HepG2 (cell line): ENCODE data around the gene WDR7.

Experiments
- CTCF ChIP-seq: sonication (generic); formaldehyde crosslinking; IDR thresholded peaks from 2 replicates; pipeline ENCODE4 v1.5.0; 2020; ENCODE audit warnings: mild to moderate bottlenecking, missing genetic modification reagents, moderate library complexity
- EED ChIP-seq: sonication (generic); formaldehyde crosslinking; IDR thresholded peaks from 2 replicates; pipeline ENCODE4 v1.5.0; 2020; ENCODE audit warnings: mild to moderate bottlenecking, missing genetic modification reagents
- GABPA ChIP-seq, 2 experiments: IDR thresholded peaks; 2 replicates each; pipeline ENCODE4 v1.6.1; 2011 to 2016; ENCODE audit warnings: low read depth in 2 of 2, low read length in 1 of 2, missing biosample characterization in 1 of 2, missing genetic modification characterization in 1 of 2
- HDAC6 ChIP-seq: fragments of 200-600 bp; sonication (generic); IDR thresholded peaks from 2 replicates; pipeline ENCODE4 v1.7.0; 2017; ENCODE audit warnings: mild to moderate bottlenecking, antibody characterized with exemption, low read length, low read depth
- JUND ChIP-seq: sonication (generic); formaldehyde crosslinking; IDR thresholded peaks from 2 replicates; pipeline ENCODE4 v1.8.0; 2022; ENCODE audit warnings: mild to moderate bottlenecking, missing genetic modification reagents
- KLF16 ChIP-seq, 2 experiments: sonication (generic) in 1 of 2; formaldehyde crosslinking in 1 of 2; IDR thresholded peaks; 2 replicates each; pipeline versions ENCODE4 v1.6.1 to v1.8.0; 2016 to 2023; ENCODE audit warnings: missing genetic modification reagents in 2 of 2, missing compliant biosample characterization in 1 of 2
- NCOA2 ChIP-seq: sonication (generic); formaldehyde crosslinking; IDR thresholded peaks from 2 replicates; pipeline ENCODE4 v1.8.0; 2022; ENCODE audit warnings: inconsistent platforms
- NR3C1 ChIP-seq: sonication (generic); formaldehyde crosslinking; IDR thresholded peaks from 2 replicates; pipeline ENCODE4 v1.4.0; 2020; ENCODE audit warnings: missing genetic modification reagents
- PAWR ChIP-seq: sonication (generic); formaldehyde crosslinking; IDR thresholded peaks from 2 replicates; pipeline ENCODE4 v1.4.0; 2020; ENCODE audit warnings: missing genetic modification reagents, mild to moderate bottlenecking, borderline replicate concordance
- POLR2A ChIP-seq, 2 experiments: IDR thresholded peaks; 2 replicates each; pipeline ENCODE4 v1.6.1; 2011; ENCODE audit warnings: low read depth in 2 of 2, low read length in 2 of 2, mild to moderate bottlenecking in 1 of 2, moderate library complexity in 1 of 2; ENCODE audit not compliant: insufficient read depth in 1 of 2
- ZNF547 ChIP-seq: sonication (generic); formaldehyde crosslinking; IDR thresholded peaks from 2 replicates; pipeline ENCODE4 v1.5.1; 2020; ENCODE audit warnings: mild to moderate bottlenecking, missing genetic modification reagents

GRCh38 chr18:56919190-56919589, 268.0 kb downstream of the WDR7 start:
- TF ChIP-seq CTCF, result no peak
- TF ChIP-seq GABPA (IDR thresholded peaks at IDR 0.05; ENCODE audit: low read depth, low read length), result no peak
- no peak for TF ChIP-seq GABPA (CRISPR knock-in tag; IDR thresholded peaks at IDR 0.05; ENCODE audit: low read depth)
- no peak for TF ChIP-seq JUND
- TF ChIP-seq NCOA2 (CRISPR knock-in tag), result no peak
- TF ChIP-seq POLR2A (IDR thresholded peaks at IDR 0.05; ENCODE audit: insufficient read depth in 1 of 2, low read depth in 2 of 2, low read length in 2 of 2), result no peak
- TF ChIP-seq ZNF547 (CRISPR knock-in tag), result no peak
- no peak for TF ChIP-seq NR3C1 (CRISPR knock-in tag)
- TF ChIP-seq EED, result no peak
- no peak for TF ChIP-seq HDAC6
- no peak for TF ChIP-seq KLF16 (CRISPR knock-in tag; IDR thresholded peaks at IDR 0.05)
- no peak for TF ChIP-seq PAWR
